WTC11 (cell line): ENCODE data around the gene ECM1. TPM values are rescaled to one million over a fixed set of nuclear protein-coding genes. Genes with fewer than 3 reads are reported as not detected.

Experiments used
- ATAC-seq: fragments of 200-7000 bp; cut with Tn5 transposase; 2 replicates; pipeline ENCODE4 v1.10.0; 2021; ENCODE audit warnings: mild to moderate bottlenecking, moderate library complexity
- CTCF ChIA-PET: fragments of 300-600 bp; sonication (Branson Sonifier 250); formaldehyde crosslinking; loops from one replicate; lab custom pipeline; 2021; ENCODE audit warnings: antibody characterized with exemption; lab: Charles Lee
- POLR2A ChIA-PET: fragments of 350-600 bp; sonication (Branson Sonifier 250); formaldehyde crosslinking; loops from one replicate; lab custom pipeline; 2021; ENCODE audit warnings: antibody characterized with exemption; lab: Charles Lee
- DNase-seq: peaks from one replicate; pipeline ENCODE4 v3.0.0; 2021; ENCODE audit warnings: low spot score
- H3K27ac Mint-ChIP-seq: 2 replicates; pipeline ENCODE4 v1.8.0; 2021; ENCODE audit warnings: mixed read lengths
- H3K27me3 Mint-ChIP-seq: 2 replicates; pipeline ENCODE4 v1.8.0; 2021; ENCODE audit warnings: low read depth, mild to moderate bottlenecking, moderate library complexity, mixed read lengths
- H3K36me3 Mint-ChIP-seq: 2 replicates; pipeline ENCODE4 v1.8.0; 2021; ENCODE audit warnings: mixed read lengths
- H3K4me1 Mint-ChIP-seq: 2 replicates; pipeline ENCODE4 v1.8.0; 2022; ENCODE audit warnings: mixed read lengths
- H3K4me3 Mint-ChIP-seq: 2 replicates; pipeline ENCODE4 v1.8.0; 2021; ENCODE audit warnings: mild to moderate bottlenecking, moderate library complexity, mixed read lengths
- H3K9me3 Mint-ChIP-seq: 2 replicates; pipeline ENCODE4 v1.8.0; 2021; ENCODE audit warnings: mixed read lengths
- ATF1 ChIP-seq: sonication (generic); formaldehyde crosslinking; IDR thresholded peaks from 2 replicates; pipeline ENCODE4 v1.8.1; 2023; ENCODE audit warnings: mild to moderate bottlenecking, moderate library complexity, missing genetic modification reagents
- GABPB1 ChIP-seq: sonication (generic); formaldehyde crosslinking; IDR thresholded peaks from 2 replicates; pipeline ENCODE4 v1.8.1; 2023; ENCODE audit warnings: mild to moderate bottlenecking, missing genetic modification reagents
- GRHL2 ChIP-seq: fragments of 250-450 bp; sonication (Bioruptor Pico); IDR thresholded peaks from 2 replicates; pipeline ENCODE4 v1.8.0; 2022; ENCODE audit warnings: mild to moderate bottlenecking, moderate library complexity; ENCODE audit not compliant: insufficient replicate concordance, severe bottlenecking
- MXD4 ChIP-seq: fragments of 250-450 bp; sonication (Bioruptor Pico); IDR thresholded peaks from 2 replicates; pipeline ENCODE4 v1.8.0; 2021; ENCODE audit warnings: mild to moderate bottlenecking, moderate library complexity, borderline replicate concordance
- NR3C1 ChIP-seq: sonication (generic); formaldehyde crosslinking; conservative IDR thresholded peaks from 2 replicates; pipeline ENCODE4 v1.8.1; 2023; ENCODE audit warnings: low read depth, mild to moderate bottlenecking, missing genetic modification reagents
- ZNF121 ChIP-seq: sonication (generic); formaldehyde crosslinking; IDR thresholded peaks from 2 replicates; pipeline ENCODE4 v1.8.0; 2023; ENCODE audit warnings: missing genetic modification reagents
- ZNF416 ChIP-seq: fragments of 250-450 bp; sonication (Bioruptor Pico); IDR thresholded peaks from 2 replicates; pipeline ENCODE4 v1.9.0; 2021; ENCODE audit warnings: mild to moderate bottlenecking, inconsistent platforms
- total RNA-seq: library from RNA; stranded (reverse); gene quantifications from 3 replicates; pipeline ENCODE4 v1.2.3, GENCODE V29; 2021
- TF ChIP-seq, protein P1 (sequence below): sonication (generic); formaldehyde crosslinking; conservative IDR thresholded peaks from 2 replicates; pipeline ENCODE4 v1.8.1; 2023; ENCODE audit warnings: mild to moderate bottlenecking, low read depth, missing genetic modification reagents, moderate library complexity
- TF ChIP-seq, protein P2 (sequence below): sonication (generic); formaldehyde crosslinking; IDR thresholded peaks from 2 replicates; pipeline ENCODE4 v1.8.1; 2023; ENCODE audit warnings: mild to moderate bottlenecking, moderate library complexity, missing genetic modification reagents
- TF ChIP-seq, protein P3 (sequence below): sonication (generic); formaldehyde crosslinking; IDR thresholded peaks from 2 replicates; pipeline ENCODE4 v1.8.0; 2022; ENCODE audit warnings: mild to moderate bottlenecking, missing genetic modification reagents
- TF ChIP-seq, protein P4 (sequence below): fragments of 250-450 bp; sonication (Bioruptor Pico); IDR thresholded peaks from 2 replicates; pipeline ENCODE4 v1.8.0; 2021; ENCODE audit warnings: mild to moderate bottlenecking
- TF ChIP-seq, protein P5 (sequence below): sonication (generic); formaldehyde crosslinking; IDR thresholded peaks from 2 replicates; pipeline ENCODE4 v1.8.1; 2022; ENCODE audit warnings: low read depth, mild to moderate bottlenecking, moderate library complexity, missing genetic modification reagents, borderline replicate concordance

ECM1 gene
- total RNA-seq, 1 experiment from 2014 or later = 1.6 TPM

DNA sequence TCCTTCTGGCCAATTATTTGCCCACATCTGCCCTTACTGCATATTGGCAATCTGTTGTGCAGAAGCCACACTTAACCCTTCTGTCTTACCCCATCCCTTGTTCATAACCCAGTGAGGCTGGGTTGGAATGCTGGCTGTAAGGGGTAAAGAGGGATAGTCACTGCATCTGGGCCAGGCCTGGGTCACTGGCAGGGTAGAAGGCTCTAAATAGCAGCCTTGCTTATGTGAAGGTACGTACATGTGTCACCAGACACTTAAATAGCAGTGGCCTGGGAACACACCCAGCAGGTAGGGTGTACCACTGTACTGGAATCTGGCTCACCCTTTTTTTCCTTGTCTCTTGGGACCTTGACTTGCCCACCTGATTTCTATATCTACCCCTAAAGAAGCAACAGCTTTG is 30.6 kb upstream of the ECM1 start (continued):
- TF ChIP-seq, protein P1, sequence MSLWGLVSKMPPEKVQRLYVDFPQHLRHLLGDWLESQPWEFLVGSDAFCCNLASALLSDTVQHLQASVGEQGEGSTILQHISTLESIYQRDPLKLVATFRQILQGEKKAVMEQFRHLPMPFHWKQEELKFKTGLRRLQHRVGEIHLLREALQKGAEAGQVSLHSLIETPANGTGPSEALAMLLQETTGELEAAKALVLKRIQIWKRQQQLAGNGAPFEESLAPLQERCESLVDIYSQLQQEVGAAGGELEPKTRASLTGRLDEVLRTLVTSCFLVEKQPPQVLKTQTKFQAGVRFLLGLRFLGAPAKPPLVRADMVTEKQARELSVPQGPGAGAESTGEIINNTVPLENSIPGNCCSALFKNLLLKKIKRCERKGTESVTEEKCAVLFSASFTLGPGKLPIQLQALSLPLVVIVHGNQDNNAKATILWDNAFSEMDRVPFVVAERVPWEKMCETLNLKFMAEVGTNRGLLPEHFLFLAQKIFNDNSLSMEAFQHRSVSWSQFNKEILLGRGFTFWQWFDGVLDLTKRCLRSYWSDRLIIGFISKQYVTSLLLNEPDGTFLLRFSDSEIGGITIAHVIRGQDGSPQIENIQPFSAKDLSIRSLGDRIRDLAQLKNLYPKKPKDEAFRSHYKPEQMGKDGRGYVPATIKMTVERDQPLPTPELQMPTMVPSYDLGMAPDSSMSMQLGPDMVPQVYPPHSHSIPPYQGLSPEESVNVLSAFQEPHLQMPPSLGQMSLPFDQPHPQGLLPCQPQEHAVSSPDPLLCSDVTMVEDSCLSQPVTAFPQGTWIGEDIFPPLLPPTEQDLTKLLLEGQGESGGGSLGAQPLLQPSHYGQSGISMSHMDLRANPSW (CRISPR knock-in tag) = no peak

DNA sequence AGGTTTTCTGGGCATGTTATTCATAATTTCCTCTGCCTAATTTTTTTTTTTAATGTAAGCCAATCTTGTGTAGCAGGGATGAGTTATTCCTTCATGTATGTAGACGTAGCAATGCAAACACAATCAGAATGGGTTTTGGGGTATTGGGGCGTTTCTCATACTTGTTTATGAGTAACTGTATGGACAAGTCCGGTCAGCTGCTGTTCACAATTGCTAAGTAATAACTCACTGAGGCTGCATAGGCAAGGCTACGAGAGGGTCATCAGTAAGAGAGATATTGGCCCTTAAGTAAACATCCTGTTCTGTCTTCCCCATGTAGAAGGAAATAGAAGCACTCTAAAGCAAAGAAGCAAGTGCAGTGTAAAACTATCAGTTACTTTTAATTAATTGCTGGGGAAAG is 30.2 kb upstream of the ECM1 start:
- no peaks in the 10 kb centered on the region for H3K4me1 Mint-ChIP-seq
- POLR2A ChIA-PET = no interaction called here

DNA sequence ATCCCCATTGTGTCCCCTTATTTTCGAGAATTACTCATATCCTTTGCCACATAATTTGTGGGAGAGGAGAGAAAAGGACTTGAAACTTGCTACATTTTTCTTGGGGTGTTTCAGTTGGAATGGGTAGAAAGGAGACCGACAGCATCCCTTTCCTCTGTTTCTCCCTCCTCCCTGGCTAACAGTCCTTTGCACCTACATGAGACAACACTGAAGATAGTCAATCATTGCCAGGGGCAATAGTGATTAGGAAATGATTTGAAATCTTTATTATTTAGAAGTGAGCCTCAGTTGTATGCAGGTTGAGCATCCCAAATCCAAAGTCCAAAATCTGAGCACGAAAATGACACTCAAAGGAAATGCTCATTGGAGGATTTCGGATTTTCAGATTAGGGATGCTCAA is 28.5 kb upstream of the ECM1 start:
- TF ChIP-seq ATF1 = no peak
- TF ChIP-seq, protein P2, sequence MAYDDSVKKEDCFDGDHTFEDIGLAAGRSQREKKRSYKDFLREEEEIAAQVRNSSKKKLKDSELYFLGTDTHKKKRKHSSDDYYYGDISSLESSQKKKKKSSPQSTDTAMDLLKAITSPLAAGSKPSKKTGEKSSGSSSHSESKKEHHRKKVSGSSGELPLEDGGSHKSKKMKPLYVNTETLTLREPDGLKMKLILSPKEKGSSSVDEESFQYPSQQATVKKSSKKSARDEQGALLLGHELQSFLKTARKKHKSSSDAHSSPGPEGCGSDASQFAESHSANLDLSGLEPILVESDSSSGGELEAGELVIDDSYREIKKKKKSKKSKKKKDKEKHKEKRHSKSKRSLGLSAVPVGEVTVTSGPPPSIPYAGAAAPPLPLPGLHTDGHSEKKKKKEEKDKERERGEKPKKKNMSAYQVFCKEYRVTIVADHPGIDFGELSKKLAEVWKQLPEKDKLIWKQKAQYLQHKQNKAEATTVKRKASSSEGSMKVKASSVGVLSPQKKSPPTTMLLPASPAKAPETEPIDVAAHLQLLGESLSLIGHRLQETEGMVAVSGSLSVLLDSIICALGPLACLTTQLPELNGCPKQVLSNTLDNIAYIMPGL = no peak
- TF ChIP-seq, protein P3, sequence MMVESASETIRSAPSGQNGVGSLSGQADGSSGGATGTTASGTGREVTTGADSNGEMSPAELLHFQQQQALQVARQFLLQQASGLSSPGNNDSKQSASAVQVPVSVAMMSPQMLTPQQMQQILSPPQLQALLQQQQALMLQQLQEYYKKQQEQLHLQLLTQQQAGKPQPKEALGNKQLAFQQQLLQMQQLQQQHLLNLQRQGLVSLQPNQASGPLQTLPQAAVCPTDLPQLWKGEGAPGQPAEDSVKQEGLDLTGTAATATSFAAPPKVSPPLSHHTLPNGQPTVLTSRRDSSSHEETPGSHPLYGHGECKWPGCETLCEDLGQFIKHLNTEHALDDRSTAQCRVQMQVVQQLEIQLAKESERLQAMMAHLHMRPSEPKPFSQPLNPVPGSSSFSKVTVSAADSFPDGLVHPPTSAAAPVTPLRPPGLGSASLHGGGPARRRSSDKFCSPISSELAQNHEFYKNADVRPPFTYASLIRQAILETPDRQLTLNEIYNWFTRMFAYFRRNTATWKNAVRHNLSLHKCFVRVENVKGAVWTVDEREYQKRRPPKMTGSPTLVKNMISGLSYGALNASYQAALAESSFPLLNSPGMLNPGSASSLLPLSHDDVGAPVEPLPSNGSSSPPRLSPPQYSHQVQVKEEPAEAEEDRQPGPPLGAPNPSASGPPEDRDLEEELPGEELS = no peak
- TF ChIP-seq, protein P4, sequence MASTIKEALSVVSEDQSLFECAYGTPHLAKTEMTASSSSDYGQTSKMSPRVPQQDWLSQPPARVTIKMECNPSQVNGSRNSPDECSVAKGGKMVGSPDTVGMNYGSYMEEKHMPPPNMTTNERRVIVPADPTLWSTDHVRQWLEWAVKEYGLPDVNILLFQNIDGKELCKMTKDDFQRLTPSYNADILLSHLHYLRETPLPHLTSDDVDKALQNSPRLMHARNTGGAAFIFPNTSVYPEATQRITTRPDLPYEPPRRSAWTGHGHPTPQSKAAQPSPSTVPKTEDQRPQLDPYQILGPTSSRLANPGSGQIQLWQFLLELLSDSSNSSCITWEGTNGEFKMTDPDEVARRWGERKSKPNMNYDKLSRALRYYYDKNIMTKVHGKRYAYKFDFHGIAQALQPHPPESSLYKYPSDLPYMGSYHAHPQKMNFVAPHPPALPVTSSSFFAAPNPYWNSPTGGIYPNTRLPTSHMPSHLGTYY (CRISPR knock-in tag) = no peak
- TF ChIP-seq, protein P5, sequence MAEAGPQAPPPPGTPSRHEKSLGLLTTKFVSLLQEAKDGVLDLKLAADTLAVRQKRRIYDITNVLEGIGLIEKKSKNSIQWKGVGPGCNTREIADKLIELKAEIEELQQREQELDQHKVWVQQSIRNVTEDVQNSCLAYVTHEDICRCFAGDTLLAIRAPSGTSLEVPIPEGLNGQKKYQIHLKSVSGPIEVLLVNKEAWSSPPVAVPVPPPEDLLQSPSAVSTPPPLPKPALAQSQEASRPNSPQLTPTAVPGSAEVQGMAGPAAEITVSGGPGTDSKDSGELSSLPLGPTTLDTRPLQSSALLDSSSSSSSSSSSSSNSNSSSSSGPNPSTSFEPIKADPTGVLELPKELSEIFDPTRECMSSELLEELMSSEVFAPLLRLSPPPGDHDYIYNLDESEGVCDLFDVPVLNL = no peak
- TF ChIP-seq MXD4 (CRISPR knock-in tag) = no peak
- no peak for TF ChIP-seq GRHL2
- no peak for TF ChIP-seq NR3C1 (CRISPR knock-in tag)
- TF ChIP-seq ZNF416 (CRISPR knock-in tag) = no peak
- ChIA-PET CTCF (no interaction called here), POLR2A (interaction anchor here (0.5 kb wide), 1 partner anchor 210 kb away, joined by 5 read pairs; the partner anchor contains the start of gene APH1A)
- H3K27ac Mint-ChIP-seq = no peak overlapping the region
- ATAC-seq = no peak
- peaks cover 11% of the 10 kb centered on the region; the same call in 1 of the 2 replicates for H3K27me3 Mint-ChIP-seq
- no peaks in the 10 kb centered on the region for H3K4me1 Mint-ChIP-seq
- H3K9me3 Mint-ChIP-seq = no peaks in the 10 kb centered on the region
- no peaks in the 10 kb centered on the region for H3K36me3 Mint-ChIP-seq
- DNase-seq = no peak
- H3K4me3 Mint-ChIP-seq = no peak overlapping the region

More for the DNA sequence above, 30.2 kb upstream of the ECM1 start:
- CTCF ChIA-PET = no interaction called here
- peaks cover under 1% of the 10 kb centered on the region; the same call in 1 of the 2 replicates for H3K36me3 Mint-ChIP-seq
- no peaks in the 10 kb centered on the region for H3K9me3 Mint-ChIP-seq
- H3K27ac Mint-ChIP-seq = peak overlapping the region; percentile 46; the same call in 1 of the 2 replicates
- H3K27me3 Mint-ChIP-seq = peaks cover 11% of the 10 kb centered on the region; the same call in 1 of the 2 replicates
- DNase-seq (no peak), ATAC-seq (no peak)
- no peak for TF ChIP-seq GABPB1 (CRISPR knock-in tag)
- no peak for TF ChIP-seq ZNF121
- no peak overlapping the region for H3K4me3 Mint-ChIP-seq
